GM20431 (cell line): ENCODE measurements around the gene TMEM9.

Experiments
- in situ Hi-C: fragments of 300-500 bp; cut with MseI, MboI; formaldehyde crosslinking; loops from one replicate; pipeline ENCODE4 v1.15.0; 2020; ENCODE audit warnings: low sequenced_read_pairs; ENCODE audit not compliant: unreplicated experiment

TMEM9 gene

DNA sequence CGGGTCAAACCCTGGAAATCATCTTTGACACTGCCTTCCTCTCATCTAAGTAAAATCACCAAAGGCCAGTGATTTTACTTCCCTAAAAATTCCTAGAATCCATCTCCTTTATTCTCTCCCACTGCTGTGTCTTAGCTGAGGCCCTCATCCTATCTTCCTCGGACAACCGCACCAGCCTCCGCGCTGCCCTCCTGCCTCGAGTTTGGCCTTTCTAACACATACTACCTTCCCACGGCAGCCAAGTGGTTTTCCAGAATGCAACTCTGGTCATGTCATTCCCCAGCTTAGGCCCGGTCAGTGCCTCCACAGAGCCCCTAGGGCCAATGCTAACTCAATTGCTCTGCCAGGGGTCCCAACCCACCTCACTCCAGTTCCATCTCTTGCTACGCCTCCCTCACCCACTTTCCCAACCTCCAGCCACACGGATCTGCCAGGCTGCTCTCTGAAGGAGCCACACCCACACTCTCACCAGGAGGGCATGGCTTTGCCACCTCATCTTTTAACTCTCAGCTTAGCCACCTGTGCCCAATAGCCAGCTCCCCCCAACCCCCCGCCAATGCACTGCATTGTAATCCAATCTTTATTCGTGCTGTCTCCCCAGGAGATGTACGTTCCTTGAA lies 6.8 kb downstream of the TMEM9 start:
- in situ Hi-C loops: no loop called here

GRCh38 chr1:201146626-201147390 lies 7.5 kb downstream of the TMEM9 start:
- in situ Hi-C loops: no loop called here

DNA sequence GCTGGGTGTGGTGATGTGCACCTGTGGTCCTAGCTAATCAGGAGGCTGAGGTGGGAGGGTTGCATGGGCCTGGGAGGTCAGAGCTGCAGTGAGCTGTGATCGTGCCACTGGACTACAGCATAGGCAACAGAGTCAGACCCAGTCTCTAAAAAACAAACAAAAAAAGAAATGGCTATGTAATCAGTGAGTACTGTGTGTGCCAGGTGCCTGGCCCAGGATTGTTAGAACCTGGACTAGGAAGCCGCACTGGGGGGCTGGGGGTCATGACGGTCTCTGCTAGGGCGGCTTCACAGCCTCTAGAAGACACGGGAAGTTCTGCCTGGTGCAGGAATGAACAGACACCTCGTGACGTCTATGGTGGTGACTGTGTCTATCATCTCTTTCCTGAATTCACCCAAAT lies 8.5 kb downstream of the TMEM9 start:
- in situ Hi-C loops: no loop called here

- in situ Hi-C loops: no loop called here
Measured at GRCh38 chr1:201145132-201145531, 9.1 kb downstream of the TMEM9 start.

GRCh38 chr1:201144701-201145100 lies 9.6 kb downstream of the TMEM9 start:
- in situ Hi-C loops: no loop called here

DNA sequence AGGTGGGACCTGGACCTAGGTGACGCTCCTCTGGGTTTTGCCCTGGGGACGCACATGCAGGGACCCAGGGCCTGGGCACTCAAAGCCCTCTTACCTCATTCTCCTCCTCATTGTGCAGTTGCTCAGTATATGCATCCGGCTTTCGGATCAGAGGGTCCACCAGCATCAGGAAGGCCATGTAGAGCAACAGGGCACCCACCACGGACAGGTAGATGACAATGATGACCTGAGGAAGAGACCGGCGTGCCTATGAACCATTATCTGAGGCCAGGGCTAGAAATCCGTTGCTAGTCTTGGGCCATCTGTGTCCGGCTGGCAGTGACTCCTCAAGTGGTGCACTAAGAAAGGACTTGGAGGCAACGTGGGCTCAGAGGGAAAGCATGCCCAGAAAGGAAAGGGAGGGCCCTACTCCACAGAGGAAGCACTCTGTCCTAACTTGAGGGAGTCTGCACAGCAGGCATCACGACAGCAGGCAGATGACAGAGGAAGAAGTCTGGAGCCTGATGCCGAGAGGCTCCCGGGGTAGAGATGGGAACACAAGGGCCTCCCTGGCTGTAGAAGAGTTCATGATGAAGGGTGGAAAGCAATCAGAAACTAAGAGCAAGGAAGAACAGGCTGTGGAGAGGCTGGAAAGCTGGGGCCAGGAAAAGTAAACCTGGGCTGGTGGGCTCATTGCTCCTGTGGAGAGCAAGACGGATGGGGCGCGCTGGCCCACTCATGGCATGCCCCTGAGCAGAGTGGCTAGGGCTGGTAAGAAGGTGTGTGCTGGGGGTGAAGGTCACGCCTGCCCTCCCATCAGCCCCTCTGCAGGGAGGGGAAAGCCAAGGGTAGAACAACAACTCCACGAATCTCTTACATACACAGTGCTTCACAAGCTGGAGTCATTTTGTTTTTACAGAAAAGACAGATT lies 10.3 kb downstream of the TMEM9 start:
- in situ Hi-C loops: no loop called here

GRCh38 chr1:201142849-201143725 lies 11.2 kb downstream of the TMEM9 start:
- in situ Hi-C loops: no loop called here

DNA sequence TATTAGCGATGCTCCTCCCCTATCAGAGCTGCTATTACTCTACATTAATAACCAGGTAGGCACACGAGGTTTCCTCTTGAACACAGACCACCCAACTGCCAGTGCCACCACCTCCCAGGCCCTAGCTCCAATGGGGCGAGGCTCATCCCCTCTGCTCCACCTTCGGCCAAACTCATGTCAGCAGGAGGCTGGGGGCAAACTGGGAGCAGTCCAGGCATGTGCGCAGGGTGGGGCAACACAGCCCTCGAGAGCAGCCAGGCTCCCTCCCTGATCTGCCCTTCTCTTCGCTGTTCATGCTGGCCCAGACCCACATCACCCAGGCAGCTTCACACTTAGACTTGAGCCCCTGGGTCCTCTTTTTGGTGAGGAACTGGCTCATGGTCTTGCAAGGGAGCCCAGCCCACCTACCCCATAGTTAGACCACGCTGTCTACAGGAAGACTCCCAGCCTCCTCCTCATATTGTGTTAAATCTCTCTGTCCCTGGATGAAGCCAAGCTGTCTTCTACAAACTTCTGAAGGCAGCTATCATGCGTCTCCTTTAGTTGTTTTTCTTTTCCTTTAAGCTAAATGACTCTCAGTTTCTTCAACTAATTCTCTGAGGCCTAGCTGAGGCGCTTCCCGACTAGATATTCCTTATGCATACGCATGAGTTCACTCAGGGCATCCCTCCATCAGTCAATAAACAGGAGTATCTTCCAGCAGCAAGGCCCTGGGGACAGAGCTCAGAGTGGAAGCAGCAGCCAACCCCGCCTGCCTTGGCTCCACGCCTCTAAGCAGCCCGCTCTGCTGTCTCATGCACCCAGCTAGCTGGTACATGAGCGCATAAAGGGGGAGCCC lies 12.0 kb downstream of the TMEM9 start:
- in situ Hi-C loops: no loop called here

GRCh38 chr1:201141418-201141817 lies 12.9 kb downstream of the TMEM9 start:
- in situ Hi-C loops: no loop called here

- in situ Hi-C loops: no loop called here
Measured at GRCh38 chr1:201140941-201141260, 13.4 kb downstream of the TMEM9 start.

- in situ Hi-C loops: no loop called here
Measured at GRCh38 chr1:201140235-201140940, 13.9 kb downstream of the TMEM9 start.

DNA sequence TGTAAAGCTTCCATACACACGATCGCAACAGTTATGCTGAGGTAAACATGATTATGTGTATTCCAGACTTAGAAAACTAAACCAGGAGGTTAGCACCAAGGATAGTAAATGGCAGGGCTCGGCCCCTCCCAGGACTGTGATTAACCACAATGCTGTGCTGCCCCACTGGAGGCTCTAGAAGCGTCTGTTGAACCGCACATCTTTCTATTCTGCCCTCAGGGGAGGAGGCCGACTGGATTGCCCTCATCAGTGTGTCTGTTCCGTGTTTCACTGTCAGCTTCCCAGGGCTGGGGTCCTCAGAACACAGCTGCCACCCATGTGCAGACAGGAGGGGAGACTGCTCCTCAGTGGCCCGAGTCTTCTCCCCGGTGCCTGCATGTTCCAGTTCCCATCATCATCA lies 14.5 kb downstream of the TMEM9 start:
- in situ Hi-C loops: no loop called here

DNA sequence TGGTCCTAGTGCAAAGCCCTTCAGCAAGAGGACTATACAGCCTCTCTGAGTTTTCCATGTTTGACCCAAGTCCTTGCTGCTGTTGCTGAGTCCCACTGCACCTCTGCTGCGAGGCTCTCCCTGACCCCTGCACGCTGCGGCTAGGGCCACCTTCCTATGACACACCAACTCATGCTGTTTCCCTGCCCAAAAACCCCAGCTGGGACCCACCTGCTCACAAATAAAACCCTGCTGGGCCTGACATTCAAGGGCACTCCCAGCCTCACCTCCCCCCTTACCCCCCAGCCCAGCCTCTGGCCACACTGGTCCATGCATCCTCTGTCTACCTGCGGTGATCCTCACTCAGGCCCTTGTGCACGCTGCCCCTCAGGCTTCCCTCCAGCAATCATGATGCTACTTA lies 15.0 kb downstream of the TMEM9 start:
- in situ Hi-C loops: no loop called here

GRCh38 chr1:201138311-201138840 lies 15.9 kb downstream of the TMEM9 start:
- in situ Hi-C loops: no loop called here

GRCh38 chr1:201137579-201138310 lies 16.5 kb downstream of the TMEM9 start:
- in situ Hi-C loops: no loop called here

- in situ Hi-C loops: no loop called here
Measured at GRCh38 chr1:201137024-201137392, 17.3 kb downstream of the TMEM9 start.

- in situ Hi-C loops: no loop called here
Measured at GRCh38 chr1:201136355-201137023, 17.8 kb downstream of the TMEM9 start.
